GM12801 (cell line): ENCODE results near the gene PNMT.

Source experiments
- CTCF ChIP-seq: IDR thresholded peaks from one replicate; pipeline ENCODE4 v1.5.1; 2011; ENCODE audit warnings: control low read depth; ENCODE audit not compliant: insufficient read length; ENCODE audit errors: extremely low read depth

Gene PNMT

DNA sequence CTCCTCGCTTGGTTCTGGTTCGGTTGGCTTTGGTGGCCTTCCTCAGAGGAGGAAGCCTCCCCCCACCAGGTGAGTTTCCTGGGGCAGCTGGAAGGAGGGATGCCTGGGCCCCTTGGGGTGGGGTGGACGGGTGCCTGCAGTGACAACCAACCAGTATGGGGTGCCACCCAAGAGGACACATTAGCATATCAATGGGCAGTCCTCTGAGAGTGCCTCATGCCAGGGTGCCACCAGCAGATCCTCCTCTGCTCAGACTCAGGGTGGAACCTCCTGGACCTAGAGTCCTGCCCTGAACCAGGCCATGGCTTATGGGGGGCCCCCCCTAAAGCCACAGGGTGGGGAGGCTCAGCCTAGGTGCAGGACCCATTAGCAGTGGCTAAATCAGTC is 38.8 kb upstream of the PNMT start:
- no peak for TF ChIP-seq CTCF

DNA sequence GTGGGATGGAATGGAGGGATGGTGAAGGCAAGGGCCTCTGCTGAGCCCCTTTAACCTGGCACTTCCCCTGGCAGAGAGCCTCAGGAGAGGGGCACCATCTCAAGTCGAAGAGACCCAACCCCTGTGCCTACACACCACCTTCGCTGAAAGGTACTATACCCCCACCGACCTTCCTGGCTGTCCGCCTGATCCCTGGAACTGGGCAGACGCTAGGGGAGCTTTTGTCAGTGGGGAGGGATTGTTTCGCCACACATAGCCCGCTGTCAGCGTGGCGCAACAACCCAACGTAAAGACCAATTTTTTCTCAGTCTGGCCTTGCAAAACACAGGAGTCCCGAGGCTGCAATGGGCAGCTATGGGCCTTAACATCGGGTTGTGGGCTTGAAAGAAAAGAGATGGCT is 38.4 kb upstream of the PNMT start:
- no peak for TF ChIP-seq CTCF

- no peak for TF ChIP-seq CTCF
Measured at GRCh38 chr17:39631403-39631802, 36.9 kb upstream of the PNMT start.

GRCh38 chr17:39632153-39632941 is 35.9 kb upstream of the PNMT start:
- no peak for TF ChIP-seq CTCF

GRCh38 chr17:39633570-39634183 is 34.6 kb upstream of the PNMT start:
- no peak for TF ChIP-seq CTCF

DNA sequence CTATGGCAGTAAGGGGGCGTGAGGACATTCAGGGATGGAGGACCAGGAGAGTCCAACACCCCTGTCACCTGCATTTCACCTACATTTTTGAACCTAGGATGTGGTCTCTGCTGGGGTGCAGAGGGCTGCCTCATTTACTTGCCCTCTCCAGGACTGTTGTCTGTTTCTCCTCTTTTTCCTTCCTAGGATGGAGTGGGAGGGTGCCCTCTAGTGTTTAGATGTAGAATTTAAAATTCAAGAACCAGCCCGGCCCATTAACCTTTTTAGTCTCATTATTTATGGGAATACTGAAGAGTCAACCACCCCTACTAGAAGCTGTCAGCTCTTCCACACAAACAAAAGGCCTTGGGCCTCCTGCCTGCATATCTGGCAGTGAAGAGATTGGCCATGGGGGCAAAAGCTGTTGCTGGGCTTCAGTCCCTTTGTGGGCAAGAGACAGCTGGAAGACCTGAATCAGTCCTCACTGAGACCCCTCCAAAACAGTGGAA is 33.8 kb upstream of the PNMT start:
- TF ChIP-seq CTCF, result no peak

- TF ChIP-seq CTCF, result no peak
Measured at GRCh38 chr17:39635614-39636176, 32.6 kb upstream of the PNMT start.
